CD4-positive, alpha-beta T cell treated with Interleukin-15 for 1 hour (primary cell): Measurements from ENCODE around the gene ATXN10.

Source experiments
- DNase-seq: peaks from one replicate; pipeline ENCODE4 v3.0.0-alpha.2; 2020

The ATXN10 gene

GRCh38 chr22:45866126-45866645 lies 194.6 kb downstream of the ATXN10 start:
- no peak for DNase-seq

- no peak for DNase-seq
Observed at GRCh38 chr22:45866646-45867117, 195.0 kb downstream of the ATXN10 start.

- DNase-seq: no peak
Observed at GRCh38 chr22:45867118-45867905, 195.7 kb downstream of the ATXN10 start.

- no peak for DNase-seq
Observed at GRCh38 chr22:45867906-45868555, 196.4 kb downstream of the ATXN10 start.

- no peak for DNase-seq
Observed at GRCh38 chr22:45868571-45869339, 197.1 kb downstream of the ATXN10 start.

- no peak for DNase-seq
Observed at GRCh38 chr22:45869340-45869847, 197.8 kb downstream of the ATXN10 start.

GRCh38 chr22:45870011-45870410 lies 198.4 kb downstream of the ATXN10 start:
- no peak for DNase-seq

- no peak for DNase-seq
Observed at GRCh38 chr22:45871721-45872120, 200.1 kb downstream of the ATXN10 start.

- DNase-seq: no peak
Observed at GRCh38 chr22:45872659-45873263, 201.1 kb downstream of the ATXN10 start.

- DNase-seq: no peak
Observed at GRCh38 chr22:45876136-45877035, 204.8 kb downstream of the ATXN10 start.

GRCh38 chr22:45877036-45877380 lies 205.4 kb downstream of the ATXN10 start:
- DNase-seq: peak; percentile 9

GRCh38 chr22:45877651-45878050 lies 206.0 kb downstream of the ATXN10 start:
- no peak for DNase-seq

GRCh38 chr22:45878051-45878781 lies 206.6 kb downstream of the ATXN10 start:
- peak; percentile 13 for DNase-seq

- peak; percentile 1 for DNase-seq
Observed at GRCh38 chr22:45878901-45879551, 207.4 kb downstream of the ATXN10 start.

- peak; percentile 6 for DNase-seq
Observed at GRCh38 chr22:45879552-45879949, 207.9 kb downstream of the ATXN10 start.

- DNase-seq: peak; percentile 10
Observed at GRCh38 chr22:45880091-45880715, 208.6 kb downstream of the ATXN10 start.

- DNase-seq: peak; percentile 10
Observed at GRCh38 chr22:45880716-45881523, 209.3 kb downstream of the ATXN10 start.

GRCh38 chr22:45881524-45881875 lies 209.9 kb downstream of the ATXN10 start:
- peak; percentile 9 for DNase-seq
